H9 (cell line): ENCODE data around the gene JTB. TPM values are rescaled to one million over a fixed set of nuclear protein-coding genes. Genes with fewer than 3 reads are reported as not detected.
A peak's percentile ranks its signal among the peaks of the same experiment; 100 is the strongest.

Experiments used
- DNase-seq: peaks from one replicate; pipeline ENCODE4 v3.0.0-alpha.2; 2017
- H2AFZ ChIP-seq: one replicate; pipeline ENCODE4 v1.6.1; 2013; ENCODE audit warnings: mild to moderate bottlenecking, low read length, control low read depth, moderate library complexity
- H2AK5ac ChIP-seq: 2 replicates; pipeline ENCODE4 v1.6.1; 2013; ENCODE audit warnings: low read length, control low read depth, mixed read lengths; ENCODE audit not compliant: insufficient read length
- H2BK120ac ChIP-seq: one replicate; pipeline ENCODE4 v1.6.1; 2013; ENCODE audit warnings: low read depth, mild to moderate bottlenecking, low read length, control low read depth, inconsistent platforms; ENCODE audit not compliant: poor library complexity, severe bottlenecking
- H2BK12ac ChIP-seq: 2 replicates; pipeline ENCODE4 v1.6.1; 2013; ENCODE audit warnings: low read length, control low read depth, mixed read lengths, low read depth; ENCODE audit not compliant: insufficient read length
- H2BK15ac ChIP-seq: 2 replicates; pipeline ENCODE4 v1.6.1; 2013; ENCODE audit warnings: low read depth, low read length, control low read depth
- H2BK20ac ChIP-seq: one replicate; pipeline ENCODE4 v1.6.1; 2013; ENCODE audit warnings: low read depth, mild to moderate bottlenecking, low read length, control low read depth, inconsistent platforms; ENCODE audit not compliant: poor library complexity, severe bottlenecking
- H2BK5ac ChIP-seq: 2 replicates; pipeline ENCODE4 v1.6.1; 2013; ENCODE audit warnings: low read length, control low read depth, mixed read lengths; ENCODE audit not compliant: insufficient read length
- H3K14ac ChIP-seq: 2 replicates; pipeline ENCODE4 v1.6.1; 2013; ENCODE audit warnings: low read length, control low read depth; ENCODE audit not compliant: insufficient read depth
- H3K18ac ChIP-seq: 2 replicates; pipeline ENCODE4 v1.6.1; 2013; ENCODE audit warnings: low read depth, mild to moderate bottlenecking, mixed read lengths, low read length, control low read depth; ENCODE audit not compliant: insufficient read length
- H3K23ac ChIP-seq: 2 replicates; pipeline ENCODE4 v1.6.1; 2013; ENCODE audit warnings: low read length, control low read depth, mixed read lengths, low read depth; ENCODE audit not compliant: insufficient read length
- H3K23me2 ChIP-seq: 2 replicates; pipeline ENCODE4 v1.6.1; 2013; ENCODE audit warnings: low read depth, mild to moderate bottlenecking, mixed read lengths, low read length, control low read depth; ENCODE audit not compliant: insufficient read length, poor library complexity, severe bottlenecking
- H3K27ac ChIP-seq: 2 replicates; pipeline ENCODE4 v1.5.1; 2013; ENCODE audit warnings: low read length, control low read depth, mixed read lengths, low read depth; ENCODE audit not compliant: insufficient read length
- H3K27me3 ChIP-seq: 2 replicates; pipeline ENCODE4 v1.6.1; 2013; ENCODE audit warnings: low read length, control low read depth, inconsistent platforms; ENCODE audit not compliant: insufficient read depth
- H3K4ac ChIP-seq: 2 replicates; pipeline ENCODE4 v1.6.1; 2013; ENCODE audit warnings: low read depth, mild to moderate bottlenecking, control low read depth, inconsistent platforms, low read length, moderate library complexity
- H3K4me1 ChIP-seq: 2 replicates; pipeline ENCODE4 v1.6.1; 2013; ENCODE audit warnings: low read length, control low read depth, inconsistent platforms; ENCODE audit not compliant: insufficient read depth
- H3K4me2 ChIP-seq: 2 replicates; pipeline ENCODE4 v1.6.1; 2013; ENCODE audit warnings: low read length, control low read depth, mixed read lengths; ENCODE audit not compliant: insufficient read length, insufficient read depth
- H3K56ac ChIP-seq: 2 replicates; pipeline ENCODE4 v1.6.1; 2013; ENCODE audit warnings: low read depth, mild to moderate bottlenecking, mixed read lengths, low read length, control low read depth; ENCODE audit not compliant: insufficient read length
- H3K79me1 ChIP-seq: 2 replicates; pipeline ENCODE4 v1.6.1; 2013; ENCODE audit warnings: low read depth, mild to moderate bottlenecking, moderate library complexity, low read length, control low read depth, inconsistent platforms; ENCODE audit not compliant: insufficient read depth, poor library complexity, severe bottlenecking
- H3K79me2 ChIP-seq: 2 replicates; pipeline ENCODE4 v1.6.1; 2013; ENCODE audit warnings: low read length, control low read depth, inconsistent platforms; ENCODE audit not compliant: insufficient read depth
- H3K9ac ChIP-seq: 2 replicates; pipeline ENCODE4 v1.6.1; 2013; ENCODE audit warnings: low read length, control low read depth, mixed read lengths; ENCODE audit not compliant: insufficient read length; ENCODE audit errors: extremely low read depth
- H3K9me3 ChIP-seq: one replicate; pipeline ENCODE4 v1.6.1; 2013; ENCODE audit warnings: low read depth, low read length, inconsistent platforms; ENCODE audit not compliant: control insufficient read depth
- H3T11ph ChIP-seq: one replicate; pipeline ENCODE4 v1.6.1; 2013; ENCODE audit warnings: mild to moderate bottlenecking, low read length, control low read depth, inconsistent platforms
- H4K20me1 ChIP-seq: one replicate; pipeline ENCODE4 v1.6.1; 2013; ENCODE audit not compliant: control insufficient read depth, insufficient read length, insufficient read depth
- H4K5ac ChIP-seq: 2 replicates; pipeline ENCODE4 v1.6.1; 2013; ENCODE audit warnings: low read depth, mild to moderate bottlenecking, mixed read lengths, low read length, control low read depth; ENCODE audit not compliant: insufficient read length
- H4K8ac ChIP-seq: replicated peaks from 2 replicates; pipeline ENCODE4 v1.6.1; 2013; ENCODE audit warnings: low read length, control low read depth, mixed read lengths, low read depth; ENCODE audit not compliant: insufficient read length
- H4K91ac ChIP-seq: 2 replicates; pipeline ENCODE4 v1.6.1; 2013; ENCODE audit warnings: low read depth, mild to moderate bottlenecking, moderate library complexity, mixed read lengths, low read length, control low read depth; ENCODE audit not compliant: insufficient read length
- H3K27ac Mint-ChIP-seq, 3 experiments: 2 replicates in 2 of 3; 3 replicates in 1 of 3; pipeline ENCODE4 v1.8.0; 2020 to 2021; ENCODE audit warnings: mixed read lengths in 3 of 3, mild to moderate bottlenecking in 1 of 3, moderate library complexity in 1 of 3
- H3K27me3 Mint-ChIP-seq: 2 replicates; pipeline ENCODE4 v1.8.0; 2021; ENCODE audit warnings: low read depth, mild to moderate bottlenecking, moderate library complexity, mixed read lengths
- H3K36me3 Mint-ChIP-seq, 3 experiments: 2 replicates in 2 of 3; 3 replicates in 1 of 3; pipeline ENCODE4 v1.8.0; 2020 to 2021; ENCODE audit warnings: low read depth in 3 of 3, mixed read lengths in 3 of 3; ENCODE audit not compliant: insufficient read depth in 1 of 3
- H3K4me1 Mint-ChIP-seq, 2 experiments: 2 replicates each; pipeline ENCODE4 v1.8.0; 2020; ENCODE audit warnings: mixed read lengths in 2 of 2
- H3K4me3 Mint-ChIP-seq, 2 experiments: 2 replicates in 1 of 2; 3 replicates in 1 of 2; pipeline ENCODE4 v1.8.0; 2020 to 2021; ENCODE audit warnings: mild to moderate bottlenecking in 2 of 2, mixed read lengths in 2 of 2, moderate library complexity in 1 of 2
- H3K9me3 Mint-ChIP-seq, 2 experiments: 2 replicates in 1 of 2; 3 replicates in 1 of 2; pipeline ENCODE4 v1.8.0; 2020; ENCODE audit warnings: mild to moderate bottlenecking in 2 of 2, mixed read lengths in 2 of 2, moderate library complexity in 1 of 2
- CTCF ChIP-seq: fragments of 200-600 bp; sonication (generic); conservative IDR thresholded peaks from 3 replicates; pipeline ENCODE4 v1.8.0; 2021; ENCODE audit warnings: antibody characterized with exemption, mild to moderate bottlenecking
- WGBS: extraction: QIAGEN DNeasy Blood & Tissue Kit; methylation state at CpG from one replicate; pipeline ENCODE4 v1.1.7; 2013; ENCODE audit warnings: missing lambda C conversion rate, low lambda C conversion rate, mixed read lengths; ENCODE audit not compliant: insufficient read length; ENCODE audit errors: extremely low coverage; 5-methylcytosine and 5-hydroxymethylcytosine counted together
- total RNA-seq: library from RNA; stranded (reverse); gene quantifications from 2 replicates; pipeline ENCODE4 v1.2.1, GENCODE V29; 2021

JTB gene
- total RNA-seq, 1 experiment from 2014 or later: 85.4 TPM

GRCh38 chr1:153958961-153959260 lies 18.6 kb downstream of the JTB start:
- Histone ChIP-seq H3K23me2 (peaks cover 25% of the 10 kb centered on the region), H3K79me1 (peaks cover 21% of the 10 kb centered on the region), H4K8ac (no peak overlapping the region), H2BK5ac (no peak overlapping the region), H4K5ac (no peak overlapping the region), H3K27me3 (no peaks in the 10 kb centered on the region), H3T11ph (no peak overlapping the region), H2BK20ac (no peak overlapping the region), H2AFZ (no peak overlapping the region), H2BK15ac (no peak overlapping the region), H3K79me2 (peaks cover 43% of the 10 kb centered on the region), H4K91ac (no peak overlapping the region), H3K27ac (no peak overlapping the region), H3K14ac (no peak overlapping the region), H3K18ac (no peak overlapping the region), H2AK5ac (no peak overlapping the region), H2BK12ac (no peak overlapping the region), H3K4ac (no peak overlapping the region), H3K9ac (no peak overlapping the region), H3K23ac (no peak overlapping the region), H3K4me1 (no peaks in the 10 kb centered on the region), H2BK120ac (no peak overlapping the region), H4K20me1 (no peaks in the 10 kb centered on the region), H3K4me2 (peak overlapping the region; percentile 6), H3K56ac (no peak overlapping the region), H3K9me3 (no peaks in the 10 kb centered on the region)
- H3K27ac Mint-ChIP-seq: peak overlapping the region; percentile 7 to 90 (median 87)
- peaks cover 27 to 42% (median 29%) of the 10 kb centered on the region in 3 experiments for H3K36me3 Mint-ChIP-seq
- no peaks in the 10 kb centered on the region for H3K27me3 Mint-ChIP-seq
- peaks cover 39 to 46% of the 10 kb centered on the region in 2 experiments for H3K4me1 Mint-ChIP-seq
- H3K9me3 Mint-ChIP-seq: no peaks in the 10 kb centered on the region; a peak in 1 of 5 replicates
- no peak for DNase-seq
- no CpG with 5 or more reads among the region's 4 CpGs for WGBS
- H3K4me3 Mint-ChIP-seq: peak overlapping the region; percentile 99 to 100
- TF ChIP-seq CTCF: no peak
